ENCODE results near the gene ZNF823. TPM values are rescaled to one million over a fixed set of nuclear protein-coding genes. Genes with fewer than 3 reads are reported as not detected.

ZNF823 gene
- total and polyA plus RNA-seq, 9 of the 15 experiments (the other 6 are each of a cell fraction or from before 2014, with no cell fraction given) = 4.0 to 13.4 (median 6.1) TPM

DNA sequence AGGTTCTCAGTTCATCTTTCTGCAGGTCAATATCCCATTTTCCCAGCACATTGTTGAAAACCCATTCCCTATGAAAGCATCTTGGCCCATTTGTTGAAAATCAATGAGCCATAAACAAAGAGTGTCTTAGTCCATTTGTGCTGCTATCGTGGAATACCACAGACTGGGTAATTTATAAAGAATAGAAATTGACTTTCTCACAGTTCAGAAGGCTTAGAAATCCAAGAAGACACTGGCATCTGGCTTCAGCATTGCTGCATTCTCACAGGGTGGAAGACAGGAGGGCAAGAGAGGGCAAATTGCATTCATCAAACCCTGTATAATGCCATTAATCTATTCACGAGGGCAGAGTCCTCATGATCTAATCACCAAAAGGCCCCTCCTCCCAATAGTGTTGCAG is 34.1 kb downstream of the ZNF823 start:
- no peak overlapping the region for H3K9ac ChIP-seq (ENCODE audit: insufficient read depth in 1 of 2, low read depth in 2 of 2, low read length in 2 of 2)
- in situ Hi-C loops (cut with MboI) (no loop called here), intact Hi-C loops (cut with micrococcal nuclease) (loop anchor here (5.0 kb wide), 1 partner anchor 63 kb away; the partner anchor contains the start of gene ZNF441)
- no peak overlapping the region for H2AFZ ChIP-seq (ENCODE audit: low read depth, low read length)
- H4K20me1 ChIP-seq (replicated peaks; ENCODE audit: control insufficient read depth, insufficient read depth, low read length) = no peaks in the 10 kb centered on the region
- BruUV-seq (replicated peaks) = no TSS peak
- no peaks in the 10 kb centered on the region for H3K9me1 ChIP-seq (ENCODE audit: control insufficient read depth, insufficient read depth, low read length)
- 10% methylated on average over 2 of the region's 2 CpGs for WGBS (ENCODE audit: insufficient coverage, low coverage, missing lambda C conversion rate)
- H3K27me3 ChIP-seq (ENCODE audit: control insufficient read depth in 2 of 2, insufficient read depth in 2 of 2, low read length in 2 of 2) = peaks cover 0 to 10% of the 10 kb centered on the region in 2 experiments; a peak in 2 of 5 replicates
- H3K4me2 ChIP-seq (ENCODE audit: insufficient read depth, low read length) = no peak overlapping the region
- H3K27ac ChIP-seq (ENCODE audit: extremely low read depth, low read depth, low read length) = no peak overlapping the region
- no peak for TF ChIP-seq BDP1 (IDR thresholded peaks at IDR 0.05; ENCODE audit: insufficient read depth, insufficient read length)
- TF ChIP-seq NR2C1 (IDR thresholded peaks at IDR 0.05) = no peak
- TF ChIP-seq NR2C1 (tag; IDR thresholded peaks at IDR 0.05) = no peak
- no peak for TF ChIP-seq SMARCA5 (IDR thresholded peaks at IDR 0.05)
- no peak for TF ChIP-seq SMARCE1 (IDR thresholded peaks at IDR 0.05)
- no peak for TF ChIP-seq GATA2 (CRISPR knock-in tag; IDR thresholded peaks at IDR 0.05)
- TF ChIP-seq HNRNPL (IDR thresholded peaks at IDR 0.05; ENCODE audit: low read depth, low read length) = no peak
- no peak for TF ChIP-seq ZNF57 (CRISPR knock-in tag; IDR thresholded peaks at IDR 0.05)
- no peak for TF ChIP-seq C11orf30 (IDR thresholded peaks at IDR 0.05; ENCODE audit: low read depth)
- no peak for TF ChIP-seq TGIF2 (CRISPR knock-in tag; IDR thresholded peaks at IDR 0.05)
- no peak for TF ChIP-seq SP2 (IDR thresholded peaks at IDR 0.05; ENCODE audit: extremely low read depth, low read depth, low read length, poor library complexity, severe bottlenecking)
- TF ChIP-seq NFIC (IDR thresholded peaks at IDR 0.05) = no peak
- no peak for TF ChIP-seq MEIS2 (IDR thresholded peaks at IDR 0.05; ENCODE audit: partially characterized antibody)
- ChIA-PET CTCF (ENCODE audit: low intra/inter-chr PET ratio) (no interaction called here), POLR2A (interaction anchor here (0.7 kb wide), 1 partner anchor 184 kb away, joined by 3 read pairs; no protein-coding TSS in a partner anchor)
- no peak for ATAC-seq
- DNase-seq (ENCODE audit: extremely low read depth in 1 of 4, low spot score in 3 of 4) = no peak
- H3K4me3 ChIP-seq = no peak overlapping the region
- peaks cover 0 to under 1% of the 10 kb centered on the region in 2 experiments; a peak in 1 of 5 replicates for H3K4me1 ChIP-seq (replicated peaks in 1 of 2; ENCODE audit: control insufficient read depth in 2 of 2, insufficient read depth in 2 of 2, low read length in 2 of 2)
- no peak for FAIRE-seq
- H3K36me3 ChIP-seq (ENCODE audit: control insufficient read depth, insufficient read depth, low read length) = no peaks in the 10 kb centered on the region
- H3K9me3 ChIP-seq (replicated peaks; ENCODE audit: control insufficient read depth, insufficient read depth, low read depth, low read length) = no peaks in the 10 kb centered on the region
- no peaks in the 10 kb centered on the region for H3K79me2 ChIP-seq (ENCODE audit: control insufficient read depth, insufficient read depth, low read length)

Measured in K562 (cell line).